HL-60/S4 treated with retinoic acid at 250 ng/mL for 4 days and 3 days (cell line): ENCODE measurements around the gene ERBB2.
"Not testable (repeated sequence)": the region's sequence is repeated elsewhere in the genome, so short reads cannot be mapped to it uniquely, and the experiment has no call there.

Experiments
- in situ Hi-C: fragments of 300-500 bp; cut with MboI; formaldehyde crosslinking; loops from 2 replicates; pipeline ENCODE4 v1.7.0; 2022; ENCODE audit warnings: low sequenced_read_pairs

ERBB2 gene

DNA sequence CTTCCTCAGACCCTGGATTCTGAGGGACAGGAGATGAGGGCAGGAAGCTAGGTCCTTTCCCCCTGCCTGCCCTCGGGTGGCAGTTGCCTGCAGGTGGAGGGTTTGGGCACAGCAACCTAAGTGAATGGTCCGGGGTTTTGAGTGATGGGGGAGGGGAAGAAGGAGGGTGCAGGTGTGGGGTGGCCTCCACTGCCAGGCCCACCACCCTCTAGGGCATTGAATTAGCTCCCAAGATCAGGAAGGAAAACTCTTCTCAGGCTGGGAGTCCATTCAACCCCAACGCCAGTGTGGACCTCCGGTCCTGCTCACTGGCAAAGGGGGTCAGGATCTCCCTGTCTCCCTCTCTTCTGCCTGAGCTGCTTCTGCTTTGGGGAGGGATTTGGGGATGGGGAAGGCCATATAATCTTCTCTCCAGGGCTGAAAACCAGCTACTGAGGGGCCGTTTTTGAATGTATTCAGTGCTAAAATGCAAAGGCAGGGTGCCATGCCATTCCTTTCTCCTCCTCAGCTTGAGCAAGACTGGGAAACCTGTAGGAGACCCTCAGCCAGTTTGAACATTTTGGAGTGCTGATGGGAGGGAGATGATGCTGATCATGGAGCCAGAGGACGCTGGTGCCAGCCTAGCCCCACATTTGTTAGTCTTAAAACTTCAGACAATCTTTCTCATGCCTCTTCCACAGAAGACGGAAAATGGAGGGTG is 56.7 kb downstream of the ERBB2 start:
- in situ Hi-C loops = no loop called here

DNA sequence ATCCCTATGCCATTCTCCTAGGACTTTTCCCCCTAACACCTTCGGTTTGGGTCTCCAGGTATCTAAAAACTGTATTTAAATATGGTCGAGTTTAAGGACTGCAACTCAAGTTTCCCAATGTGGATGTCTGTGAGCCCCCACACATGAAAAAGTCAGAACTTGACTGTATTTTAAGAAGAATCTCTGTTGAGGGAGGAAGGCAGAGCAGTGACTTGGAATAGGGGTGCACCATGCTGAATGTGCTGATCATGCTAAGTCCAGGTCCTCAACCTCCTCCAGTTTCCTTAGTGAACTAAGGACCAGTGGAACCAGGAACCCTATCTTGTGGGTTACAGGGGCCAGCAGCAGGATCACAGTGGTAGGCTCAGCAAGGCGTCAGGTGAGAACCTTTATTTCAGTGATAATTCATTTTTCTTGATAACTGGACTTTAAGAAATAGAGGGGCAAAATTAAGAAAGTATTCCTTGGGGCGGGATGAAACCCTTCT is 57.4 kb downstream of the ERBB2 start:
- in situ Hi-C loops = no loop called here

DNA sequence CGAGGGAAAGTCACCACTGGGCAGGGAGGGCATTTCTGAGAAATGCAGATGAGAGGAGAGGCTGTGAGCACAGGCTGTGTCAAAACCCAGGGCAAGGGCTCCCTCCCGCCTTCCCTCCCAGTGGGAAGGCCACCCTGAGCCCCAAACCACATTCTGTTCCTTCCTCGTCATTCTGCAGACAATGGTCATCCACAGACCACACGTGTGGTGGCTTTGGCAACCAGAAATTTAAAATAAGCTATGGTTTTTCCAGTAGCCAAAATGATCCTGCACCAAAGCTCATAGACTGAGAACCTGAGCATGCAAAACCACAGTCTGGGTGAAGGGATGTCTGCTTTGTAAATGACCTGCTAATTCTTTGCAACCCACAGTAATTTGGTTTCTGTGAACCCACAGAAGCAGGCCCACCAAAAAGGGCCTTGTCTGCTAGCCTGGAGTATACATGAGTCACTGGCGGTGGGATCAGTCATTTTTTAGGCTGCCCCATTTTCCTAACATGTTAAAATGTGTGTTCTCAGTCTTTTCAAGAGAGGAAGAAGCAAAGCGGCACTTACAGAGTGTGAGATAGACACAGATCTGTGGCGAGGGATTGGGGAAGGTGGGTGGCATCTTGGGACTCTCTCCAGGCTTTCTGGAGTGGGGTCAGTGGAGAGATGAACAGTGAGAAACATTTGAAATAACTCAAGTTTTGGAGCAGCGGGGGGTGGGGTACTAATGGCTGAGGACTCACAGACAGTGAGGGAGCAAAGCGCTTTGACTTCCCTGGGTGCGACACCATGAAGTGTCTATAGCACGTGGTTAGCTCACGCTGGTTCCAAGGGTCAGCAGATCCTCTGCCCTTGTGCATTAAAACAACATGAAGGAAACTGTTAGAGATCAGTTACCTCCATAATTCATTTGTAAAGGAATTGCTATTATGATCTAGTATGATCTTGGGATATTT is 58.3 kb downstream of the ERBB2 start:
- in situ Hi-C loops = no loop called here

DNA sequence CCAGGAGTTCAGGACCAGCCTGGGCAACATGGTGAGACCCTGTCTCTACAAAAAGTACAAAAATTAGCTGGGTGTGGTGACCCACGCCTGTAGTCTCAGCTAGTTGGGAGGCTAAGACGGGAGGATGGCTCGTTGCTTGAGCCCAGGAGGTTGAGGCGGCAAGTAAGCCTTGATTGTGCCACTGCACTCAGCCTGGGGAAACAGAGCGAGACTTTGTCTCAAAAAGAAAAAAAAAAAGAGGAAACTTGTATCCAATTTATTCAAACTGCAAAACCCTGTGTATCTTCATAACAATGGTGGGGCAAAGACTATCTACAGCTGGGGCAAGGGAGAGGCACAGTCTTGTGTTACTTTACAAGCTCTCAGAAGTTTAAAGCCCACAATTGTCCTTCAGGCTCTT is 59.3 kb downstream of the ERBB2 start:
- in situ Hi-C loops = no loop called here

DNA sequence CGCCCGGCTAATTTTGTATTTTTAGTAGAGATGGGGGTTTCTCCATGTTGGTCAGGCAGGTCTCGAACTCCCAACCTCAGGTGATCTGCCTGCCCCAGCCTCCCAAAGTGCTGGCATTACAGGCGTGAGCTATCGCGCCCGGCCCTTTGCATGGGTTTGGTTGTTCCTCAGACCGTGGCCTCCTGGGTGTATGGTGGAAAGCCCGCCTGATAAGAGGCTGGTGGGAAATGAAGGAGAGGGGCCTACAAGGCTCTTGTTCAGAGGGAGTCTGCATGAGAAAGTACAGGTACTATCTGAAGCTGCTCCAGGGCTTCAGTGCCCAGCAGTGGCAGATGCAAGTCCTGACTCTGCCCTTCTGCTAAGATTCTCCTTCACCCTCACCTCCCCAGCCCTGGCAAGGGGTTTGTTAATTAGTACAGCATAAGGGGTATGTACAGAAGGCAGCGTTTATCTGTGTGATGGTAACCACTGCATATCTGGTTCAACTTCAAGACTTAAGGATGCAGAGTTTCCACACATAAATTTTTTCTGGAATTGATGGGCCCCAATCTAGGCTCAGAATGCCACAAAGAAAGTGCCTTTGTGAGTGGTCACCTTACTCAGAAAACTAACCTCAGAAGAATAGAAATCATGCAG is 62.1 kb downstream of the ERBB2 start:
- in situ Hi-C loops = no loop called here

DNA sequence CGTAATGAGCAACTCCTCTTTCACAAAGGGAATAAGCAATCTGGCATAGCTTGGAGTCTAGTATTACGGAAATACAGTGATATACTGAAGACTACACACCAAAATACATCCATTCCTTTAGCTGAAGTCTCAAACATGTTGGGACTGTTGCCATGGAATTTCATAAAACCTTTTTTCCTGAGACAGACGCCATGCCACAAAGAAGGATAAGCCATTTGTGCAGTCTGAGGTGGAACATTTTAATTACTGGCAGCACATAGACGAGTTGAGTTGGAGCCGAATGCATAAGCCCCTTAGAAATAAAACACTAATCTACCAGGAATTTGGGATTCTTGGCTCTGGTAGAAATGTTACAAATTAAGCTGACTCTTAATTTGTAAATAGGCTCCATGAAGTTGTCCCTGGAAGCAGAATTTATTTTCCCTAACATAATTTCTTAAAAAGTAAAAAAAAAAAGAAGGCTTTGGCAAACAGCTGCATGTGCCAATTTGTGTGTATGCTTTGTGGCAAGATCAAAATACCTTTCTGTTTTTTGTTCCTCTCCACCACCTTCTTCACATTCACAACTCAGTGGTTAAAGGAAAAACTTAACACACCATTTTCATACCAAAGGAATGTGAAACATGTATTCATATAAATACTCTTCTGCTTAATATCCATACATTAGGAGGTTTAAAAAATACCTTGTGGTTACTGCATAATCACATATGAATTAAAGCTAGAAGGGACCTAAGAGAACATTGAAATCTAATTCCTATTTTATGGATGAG is 63.4 kb downstream of the ERBB2 start:
- in situ Hi-C loops = no loop called here

DNA sequence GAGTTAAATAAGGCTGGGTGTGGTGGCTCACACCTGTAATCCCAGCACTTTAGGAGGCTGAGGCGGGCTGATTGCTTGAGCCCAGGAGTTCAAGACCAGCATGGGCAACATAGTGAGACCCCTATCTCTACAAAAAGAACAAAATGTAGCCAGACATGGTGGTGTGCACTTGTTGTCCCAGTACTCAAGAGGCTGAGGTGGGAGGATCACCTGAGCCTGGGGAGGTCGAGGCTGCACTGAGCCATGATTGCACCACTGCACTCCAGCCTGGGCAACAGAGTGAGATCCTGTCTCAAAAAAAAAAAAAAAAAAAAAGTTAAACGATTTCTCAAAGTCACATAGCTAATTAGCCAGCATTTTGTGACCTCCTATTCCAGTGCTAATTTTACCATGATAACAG is 64.3 kb downstream of the ERBB2 start:
- in situ Hi-C loops = not testable (repeated sequence)

DNA sequence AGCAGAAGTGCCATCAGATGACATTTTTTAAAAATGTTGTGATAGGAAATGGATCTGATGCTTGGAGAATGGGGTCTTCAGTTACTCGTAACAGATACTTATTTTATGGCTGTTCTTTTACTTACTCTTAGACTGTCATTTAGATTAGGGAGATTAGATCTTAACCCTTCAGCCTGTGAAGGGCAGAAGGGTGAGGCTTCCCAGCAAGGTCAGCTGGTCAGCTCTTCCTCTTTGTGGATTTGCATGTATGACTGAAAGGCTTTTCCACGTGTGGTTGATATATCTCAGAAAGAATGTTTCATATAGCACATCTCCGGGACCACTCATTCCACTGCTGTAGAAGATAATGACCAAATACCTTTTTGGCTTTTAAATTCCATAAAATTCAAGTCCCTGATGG is 65.3 kb downstream of the ERBB2 start:
- in situ Hi-C loops = no loop called here

DNA sequence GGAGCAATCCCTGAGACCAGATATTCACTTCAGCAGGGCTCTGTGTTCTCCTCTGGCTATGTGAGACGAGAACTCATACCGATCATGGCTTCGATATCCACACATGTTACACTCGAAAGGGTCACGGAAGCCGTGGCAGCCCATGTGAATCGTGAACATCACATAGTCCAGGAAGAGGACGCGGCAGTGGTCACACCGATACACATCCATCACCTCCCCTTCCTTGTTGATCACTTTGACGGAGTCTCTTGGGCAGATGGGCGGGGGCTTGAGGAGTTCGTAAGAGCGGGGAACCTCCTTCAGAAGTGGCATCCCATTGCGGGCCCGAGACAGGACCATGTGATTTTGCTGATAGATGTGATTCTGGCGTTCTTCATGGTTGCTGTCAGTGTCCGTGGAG is 65.9 kb downstream of the ERBB2 start:
- in situ Hi-C loops = no loop called here

DNA sequence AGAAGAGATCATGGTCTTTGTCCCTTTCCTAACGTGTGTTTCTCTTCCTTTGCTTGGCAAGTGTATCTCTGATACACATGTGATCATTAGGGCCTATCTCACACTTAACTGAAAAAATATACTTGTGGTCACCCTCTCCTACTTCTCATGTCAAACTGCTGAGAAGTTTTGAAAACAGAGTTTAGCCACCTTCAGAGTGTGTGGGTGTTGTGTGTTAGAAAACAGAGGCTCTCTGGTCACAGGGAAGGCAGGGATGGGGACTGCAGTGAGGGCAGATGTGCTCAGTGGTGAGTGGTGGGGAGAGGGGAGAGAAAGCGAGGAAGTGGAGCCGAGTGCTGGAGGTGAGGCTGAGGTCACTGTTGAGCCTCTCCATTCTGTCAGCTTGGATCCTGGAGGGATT is 67.3 kb downstream of the ERBB2 start:
- in situ Hi-C loops = no loop called here

DNA sequence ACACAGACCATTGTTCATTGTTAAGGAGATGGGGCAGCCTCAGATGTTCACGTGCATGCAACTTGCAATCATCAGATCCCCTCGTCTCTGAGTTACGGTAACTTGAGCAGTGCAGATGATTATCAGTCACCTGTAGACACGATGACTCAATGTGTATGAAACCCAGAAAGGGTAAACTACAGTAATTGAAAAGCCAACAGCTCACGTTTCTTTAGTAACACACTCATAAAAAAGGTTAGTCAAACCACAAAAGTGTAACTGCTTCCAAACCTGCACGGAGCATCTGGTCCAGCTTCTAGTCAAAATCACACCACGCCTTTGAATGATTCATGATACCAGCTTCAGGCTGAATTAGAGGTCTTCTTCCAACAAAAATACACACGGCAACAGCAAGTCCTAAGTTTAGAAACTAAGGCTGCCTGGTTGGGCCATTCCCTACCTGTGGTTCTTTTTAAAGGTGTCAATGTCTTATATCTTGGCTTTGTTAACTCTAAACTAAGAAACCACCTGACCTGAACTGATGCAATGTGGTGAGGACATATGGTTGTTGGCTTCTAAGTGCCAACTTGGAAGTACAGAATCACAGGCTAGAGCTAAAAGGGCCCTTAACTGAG is 70.2 kb downstream of the ERBB2 start:
- in situ Hi-C loops = no loop called here

DNA sequence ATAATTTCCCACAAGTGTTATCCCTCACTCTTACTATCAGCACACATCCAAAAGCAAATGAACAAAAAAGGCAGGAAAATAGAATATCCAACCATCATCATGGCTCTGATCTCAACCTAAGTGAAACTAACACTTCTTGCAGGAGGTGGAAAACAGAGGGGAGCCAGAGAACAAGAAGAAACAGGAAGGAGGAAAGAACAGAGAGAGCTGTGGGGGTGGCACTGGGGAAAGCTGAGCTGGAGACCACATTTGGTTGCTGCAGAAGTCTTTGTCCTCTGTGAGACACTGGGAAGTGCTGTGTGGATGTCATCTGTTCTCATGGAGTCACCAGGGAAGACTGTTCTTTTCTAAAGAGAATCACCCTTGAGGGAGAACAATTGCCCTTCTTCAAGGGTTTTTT is 72.6 kb downstream of the ERBB2 start:
- in situ Hi-C loops = no loop called here

DNA sequence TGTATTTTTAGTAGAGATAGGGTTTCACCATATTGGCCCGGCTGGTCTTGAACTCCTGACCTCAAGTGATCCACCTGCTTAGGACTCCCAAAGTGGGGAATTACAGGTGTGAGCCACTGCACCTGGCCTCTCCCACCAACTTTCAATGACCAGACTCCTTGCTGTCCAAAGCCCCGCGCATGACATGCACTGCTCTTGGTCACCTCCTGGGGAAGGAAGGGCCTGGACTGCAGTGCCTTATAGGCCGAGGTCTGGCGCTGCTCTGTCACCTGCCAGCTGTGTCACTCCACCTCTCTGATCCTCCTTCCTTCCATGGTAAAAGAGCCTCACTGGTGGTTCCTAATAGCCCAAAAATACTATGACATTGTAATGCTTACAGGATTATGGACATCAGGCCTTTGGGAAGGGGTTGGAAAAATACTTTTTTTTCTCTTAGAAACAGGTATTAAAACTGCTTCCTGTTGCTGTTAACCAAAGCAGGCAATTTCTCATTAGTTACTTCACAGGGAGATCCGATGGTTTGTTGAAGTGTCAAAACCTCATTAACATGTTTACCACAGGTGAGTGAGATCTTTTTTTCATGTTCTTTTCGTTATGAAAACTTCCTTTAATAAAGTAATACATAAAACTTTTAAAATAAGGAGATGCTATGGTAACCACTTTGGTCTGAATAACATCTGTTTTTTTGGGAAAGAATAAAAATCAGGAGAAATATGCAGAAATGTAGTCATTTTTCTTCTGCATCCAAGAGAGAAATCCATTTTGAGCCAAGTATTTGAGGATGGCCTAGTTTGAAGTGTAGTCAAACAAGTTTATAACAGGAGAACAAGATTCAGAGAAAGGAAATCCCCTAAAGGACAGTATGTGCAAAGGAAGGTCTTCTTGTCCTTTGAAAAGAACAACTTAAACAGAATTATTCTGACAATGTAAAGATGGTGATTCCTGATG is 73.4 kb downstream of the ERBB2 start:
- in situ Hi-C loops = no loop called here

DNA sequence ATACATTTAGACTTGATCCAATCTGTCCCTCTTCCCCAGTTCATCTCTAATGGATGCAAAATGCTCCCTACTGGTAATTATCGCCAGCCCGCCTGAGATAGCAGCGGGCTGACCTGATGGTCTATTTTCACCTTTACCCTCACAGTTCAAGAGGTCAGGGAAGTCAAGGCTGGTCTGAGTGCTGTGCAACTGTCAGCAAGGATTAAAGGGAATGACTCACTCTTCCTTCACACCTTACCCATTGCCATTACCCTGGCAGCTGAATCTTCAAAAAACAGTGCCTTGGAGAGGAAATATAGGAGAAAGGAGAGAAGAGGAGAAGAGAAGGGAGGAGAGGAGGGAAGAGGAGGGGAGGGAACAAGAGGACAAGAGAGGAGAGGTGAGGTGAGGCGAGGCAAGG is 74.2 kb downstream of the ERBB2 start:
- in situ Hi-C loops = no loop called here

DNA sequence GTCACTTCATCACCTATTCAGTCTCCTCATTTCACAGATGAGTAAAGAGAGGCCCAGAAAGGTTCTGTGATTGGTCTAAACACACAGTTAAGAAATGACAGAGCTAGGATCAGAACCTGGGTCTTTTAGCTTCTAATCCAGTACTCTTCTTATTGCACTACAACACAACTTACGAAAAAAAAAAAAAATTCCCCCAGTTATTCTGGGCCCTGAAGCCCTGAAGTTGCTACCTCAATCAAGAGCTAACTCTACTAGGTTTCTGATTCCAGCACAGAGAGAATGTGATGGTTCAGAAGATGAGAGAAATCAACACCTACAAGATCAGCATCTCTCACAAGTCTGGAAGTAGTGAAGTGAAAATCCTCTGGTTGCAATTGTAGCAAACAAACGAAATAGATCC is 75.2 kb downstream of the ERBB2 start:
- in situ Hi-C loops = no loop called here

DNA sequence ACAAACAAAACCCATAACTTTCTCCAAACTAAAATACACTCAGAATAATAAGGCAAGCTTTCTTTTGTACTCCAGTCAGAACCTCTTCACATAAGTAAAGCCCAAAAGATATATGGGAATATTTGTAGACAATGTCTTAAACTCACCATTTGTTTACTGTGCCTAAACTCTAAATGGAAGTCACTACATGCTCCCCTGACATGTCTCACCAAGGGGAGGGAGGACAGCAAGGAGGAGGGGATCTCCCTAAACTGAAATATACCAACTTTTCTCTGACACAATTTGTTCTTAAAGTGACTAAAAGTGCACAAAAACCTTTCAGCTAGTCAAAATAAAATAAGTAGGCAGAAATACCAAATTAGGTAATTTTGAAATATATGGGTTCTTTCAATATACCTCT is 76.4 kb downstream of the ERBB2 start:
- in situ Hi-C loops = no loop called here

DNA sequence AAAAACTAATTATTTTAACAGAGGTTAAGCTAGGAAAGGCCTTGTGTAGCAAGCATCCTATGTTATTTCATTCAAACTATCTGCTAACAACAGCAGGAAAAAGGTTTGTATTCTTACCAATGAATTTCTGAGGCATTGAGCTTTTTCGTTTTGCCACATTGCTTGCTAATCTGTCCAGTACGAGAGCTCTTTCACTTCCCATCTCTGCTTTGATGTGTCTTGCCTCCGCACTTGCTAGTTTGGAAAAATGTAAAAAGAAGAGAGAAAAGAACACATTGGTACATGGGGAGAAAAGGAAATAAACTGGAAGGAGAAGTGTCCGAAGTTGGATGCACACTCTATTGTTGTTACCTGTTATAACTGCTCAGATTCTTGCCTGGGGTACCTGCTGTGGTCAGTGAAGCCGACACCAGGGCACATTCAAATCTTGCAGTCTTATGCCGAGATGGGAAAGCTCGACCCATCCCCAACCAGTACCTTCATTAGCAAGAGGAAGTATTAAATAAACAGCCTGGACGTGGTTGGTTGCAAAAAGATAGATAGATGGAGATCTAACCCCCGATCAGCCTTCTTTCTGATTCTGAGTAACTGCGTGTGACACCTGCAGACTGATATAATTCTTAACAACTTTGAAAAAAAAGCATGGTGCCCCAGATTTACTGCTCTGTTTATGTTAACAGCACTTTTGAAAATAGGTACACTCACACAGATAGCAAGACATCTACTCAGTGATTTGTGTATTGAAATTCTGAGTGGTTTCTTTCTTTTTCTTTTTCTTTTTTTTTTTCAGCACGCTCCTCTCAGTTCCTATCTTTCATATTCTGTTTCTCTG is 77.9 kb downstream of the ERBB2 start:
- in situ Hi-C loops = no loop called here
